ENCODE data around the gene VPS72.

- TF ChIP-seq SIN3A (IDR thresholded peaks at IDR 0.05; ENCODE audit: borderline replicate concordance, insufficient read depth, low read length) = no peak
- no peak for TF ChIP-seq POLR2AphosphoS5 (IDR thresholded peaks at IDR 0.05; ENCODE audit: low read depth, low read length)
- no peak for TF ChIP-seq REST (IDR thresholded peaks at IDR 0.05; ENCODE audit: insufficient read depth in 1 of 2, low read depth in 2 of 2, low read length in 2 of 2)
- TF ChIP-seq FOXP2 (optimal IDR thresholded peaks at IDR 0.05; ENCODE audit: borderline replicate concordance, extremely low read depth, extremely low read length, insufficient read depth) = no peak
- TF ChIP-seq TAF1 (IDR thresholded peaks at IDR 0.05; ENCODE audit: borderline replicate concordance, insufficient read depth, low read length) = no peak
Measured at GRCh38 chr1:151176514-151177045, 13.4 kb downstream of the VPS72 start.

Measured in PFSK-1 (cell line).